ENCODE data around the gene UTS2B.

UTS2B gene

GRCh38 chr3:191294291-191294690, 36.0 kb downstream of the UTS2B start:
- DNase-seq = no peak
- TF ChIP-seq CTCF (IDR thresholded peaks at IDR 0.05; ENCODE audit: low read depth, low read length) = no peak
- Histone ChIP-seq H3K36me3 (no peaks in the 10 kb centered on the region), H3K4me1 (no peaks in the 10 kb centered on the region), H3K27me3 (no peaks in the 10 kb centered on the region), H3K9me3 (no peaks in the 10 kb centered on the region), H3K4me3 (ENCODE audit: low read depth, low read length) (no peak overlapping the region)

- Histone ChIP-seq H3K9me3 (no peaks in the 10 kb centered on the region), H3K4me1 (no peaks in the 10 kb centered on the region), H3K27me3 (no peaks in the 10 kb centered on the region), H3K36me3 (no peaks in the 10 kb centered on the region), H3K4me3 (ENCODE audit: low read depth, low read length) (no peak overlapping the region)
- no peak for TF ChIP-seq CTCF (IDR thresholded peaks at IDR 0.05; ENCODE audit: low read depth, low read length)
- no peak for DNase-seq
Observed at GRCh38 chr3:191292243-191293015, 37.9 kb downstream of the UTS2B start.

GRCh38 chr3:191290311-191291025, 39.9 kb downstream of the UTS2B start:
- no peak for TF ChIP-seq CTCF (IDR thresholded peaks at IDR 0.05; ENCODE audit: low read depth, low read length)
- Histone ChIP-seq H3K27me3 (no peaks in the 10 kb centered on the region), H3K9me3 (no peaks in the 10 kb centered on the region), H3K4me3 (ENCODE audit: low read depth, low read length) (no peak overlapping the region), H3K4me1 (no peaks in the 10 kb centered on the region), H3K36me3 (no peaks in the 10 kb centered on the region)
- DNase-seq = no peak

- Histone ChIP-seq H3K4me1 (no peaks in the 10 kb centered on the region), H3K27me3 (peaks cover 5% of the 10 kb centered on the region; the same call in 1 of the 2 replicates), H3K4me3 (ENCODE audit: low read depth, low read length) (no peak overlapping the region), H3K9me3 (no peaks in the 10 kb centered on the region), H3K36me3 (no peaks in the 10 kb centered on the region)
- TF ChIP-seq CTCF (IDR thresholded peaks at IDR 0.05; ENCODE audit: low read depth, low read length) = no peak
- DNase-seq = no peak
Observed at GRCh38 chr3:191283400-191283799, 46.9 kb downstream of the UTS2B start.

GRCh38 chr3:191282251-191283185, 47.8 kb downstream of the UTS2B start:
- TF ChIP-seq CTCF (IDR thresholded peaks at IDR 0.05; ENCODE audit: low read depth, low read length) = no peak
- Histone ChIP-seq H3K36me3 (no peaks in the 10 kb centered on the region), H3K27me3 (peaks cover 5% of the 10 kb centered on the region; the same call in 1 of the 2 replicates), H3K4me3 (ENCODE audit: low read depth, low read length) (no peak overlapping the region), H3K9me3 (no peaks in the 10 kb centered on the region), H3K4me1 (no peaks in the 10 kb centered on the region)
- no peak for DNase-seq
